C4-2B (cell line): Measurements from ENCODE around the gene NSUN4.

Experiments used
- CTCF ChIP-seq: fragments of 450-650 bp; conservative IDR thresholded peaks from 2 replicates; pipeline ENCODE4 v1.5.1; 2017; ENCODE audit warnings: mild to moderate bottlenecking
- ZFX ChIP-seq: fragments of 450-650 bp; IDR thresholded peaks from 2 replicates; pipeline ENCODE4 v1.6.1; 2017

DNA sequence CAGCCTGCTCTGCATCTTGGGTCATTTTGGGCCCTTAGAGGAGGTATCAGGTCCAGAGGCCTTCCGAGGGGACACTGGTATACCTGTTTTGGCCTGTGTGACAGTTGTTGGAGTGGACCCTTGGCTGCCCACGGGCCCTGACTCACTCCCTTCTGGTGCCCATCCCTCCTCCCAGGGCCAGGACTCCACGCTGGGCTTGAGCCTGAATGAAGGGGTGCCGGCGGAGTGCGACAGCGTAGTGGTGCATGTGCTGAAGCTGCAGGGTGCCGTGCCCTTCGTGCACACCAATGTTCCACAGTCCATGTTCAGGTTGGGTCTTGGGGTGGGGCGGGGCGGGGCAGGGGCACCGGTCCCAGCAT is 64.6 kb downstream of the NSUN4 start:
- TF ChIP-seq CTCF (no peak), ZFX (no peak)
